ENCODE data around the gene RNLS. TPM values are rescaled to one million over a fixed set of nuclear protein-coding genes. Genes with fewer than 3 reads are reported as not detected.
"Not testable (repeated sequence)": the region's sequence is repeated elsewhere in the genome, so short reads cannot be mapped to it uniquely, and the experiment has no call there.

Gene RNLS
- total RNA-seq, 1 donor from 2014 or later = 24.7 TPM

- H3K4me3 ChIP-seq (ENCODE audit: low read depth, low read length) = no peak overlapping the region
- DNase-seq (ENCODE audit: low read depth) = no peak
- no peaks in the 10 kb centered on the region for H3K36me3 ChIP-seq (ENCODE audit: control insufficient read depth, insufficient read depth, low read length)
- H3K27me3 ChIP-seq (ENCODE audit: control insufficient read depth, insufficient read depth, low read length) = no peaks in the 10 kb centered on the region
- TF ChIP-seq CTCF (IDR thresholded peaks at IDR 0.05; ENCODE audit: insufficient read depth, low read length, poor library complexity, severe bottlenecking) = no peak
Observed at GRCh38 chr10:88490231-88490980, 92.7 kb downstream of the RNLS start.

- Histone ChIP-seq H3K36me3 (ENCODE audit: control insufficient read depth, insufficient read depth, low read length) (no peaks in the 10 kb centered on the region), H3K4me3 (ENCODE audit: low read depth, low read length) (no peak overlapping the region), H3K27me3 (ENCODE audit: control insufficient read depth, insufficient read depth, low read length) (no peaks in the 10 kb centered on the region)
- no peak for DNase-seq (ENCODE audit: low read depth)
- no peak for TF ChIP-seq CTCF (IDR thresholded peaks at IDR 0.05; ENCODE audit: insufficient read depth, low read length, poor library complexity, severe bottlenecking)
Observed at GRCh38 chr10:88489107-88489506, 94.0 kb downstream of the RNLS start.

GRCh38 chr10:88486816-88487215, 96.3 kb downstream of the RNLS start:
- H3K36me3 ChIP-seq (ENCODE audit: control insufficient read depth, insufficient read depth, low read length); H3K4me3 ChIP-seq (ENCODE audit: low read depth, low read length); DNase-seq (ENCODE audit: low read depth); H3K27me3 ChIP-seq (ENCODE audit: control insufficient read depth, insufficient read depth, low read length): not testable (repeated sequence)

- no peak for DNase-seq (ENCODE audit: low read depth)
- H3K4me3 ChIP-seq (ENCODE audit: low read depth, low read length) = no peak overlapping the region
- H3K36me3 ChIP-seq (ENCODE audit: control insufficient read depth, insufficient read depth, low read length) = no peaks in the 10 kb centered on the region
- H3K27me3 ChIP-seq (ENCODE audit: control insufficient read depth, insufficient read depth, low read length) = no peaks in the 10 kb centered on the region
- no peak for TF ChIP-seq CTCF (IDR thresholded peaks at IDR 0.05; ENCODE audit: insufficient read depth, low read length, poor library complexity, severe bottlenecking)
Observed at GRCh38 chr10:88482220-88482619, 100.9 kb downstream of the RNLS start.

GRCh38 chr10:88478256-88478655, 104.9 kb downstream of the RNLS start:
- no peaks in the 10 kb centered on the region for H3K36me3 ChIP-seq (ENCODE audit: control insufficient read depth, insufficient read depth, low read length)
- TF ChIP-seq CTCF (IDR thresholded peaks at IDR 0.05; ENCODE audit: insufficient read depth, low read length, poor library complexity, severe bottlenecking) = no peak
- no peak overlapping the region for H3K4me3 ChIP-seq (ENCODE audit: low read depth, low read length)
- DNase-seq (ENCODE audit: low read depth) = no peak
- no peaks in the 10 kb centered on the region for H3K27me3 ChIP-seq (ENCODE audit: control insufficient read depth, insufficient read depth, low read length)

- no peak for TF ChIP-seq CTCF (IDR thresholded peaks at IDR 0.05; ENCODE audit: insufficient read depth, low read length, poor library complexity, severe bottlenecking)
- no peak overlapping the region for H3K4me3 ChIP-seq (ENCODE audit: low read depth, low read length)
- DNase-seq (ENCODE audit: low read depth) = no peak
- H3K36me3 ChIP-seq (ENCODE audit: control insufficient read depth, insufficient read depth, low read length) = no peaks in the 10 kb centered on the region
- H3K27me3 ChIP-seq (ENCODE audit: control insufficient read depth, insufficient read depth, low read length) = no peaks in the 10 kb centered on the region
Observed at GRCh38 chr10:88477343-88478085, 105.6 kb downstream of the RNLS start.
